Endothelial cell of umbilical vein (primary cell): Measurements from ENCODE around the gene CABCOCO1. TPM values are rescaled to one million over a fixed set of nuclear protein-coding genes. Genes with fewer than 3 reads are reported as not detected.
A peak's percentile ranks its signal among the peaks of the same experiment; 100 is the strongest.

Source experiments
- BruUV-seq: library from RNA; stranded (reverse); fragments of 400-500 nt; replicated peaks from 2 replicates; lab custom pipeline; 2021; lab: Mats Ljungman, UMichigan
- CTCF ChIA-PET: fragments of 300-600, 350-600 bp; sonication (Branson Sonifier 250); formaldehyde crosslinking; loops from one replicate; lab custom pipeline; 2021; ENCODE audit warnings: antibody characterized with exemption, inconsistent platforms; lab: Charles Lee
- POLR2A ChIA-PET: fragments of 300-600, 350-600 bp; sonication (Branson Sonifier 250); formaldehyde crosslinking; loops from one replicate; lab custom pipeline; 2021; ENCODE audit warnings: antibody characterized with exemption, inconsistent platforms; lab: Charles Lee
- DNase-seq: peaks from one replicate; pipeline ENCODE4 v3.0.0-alpha.2; 2011; ENCODE audit warnings: low read depth, low spot score
- FAIRE-seq: peaks from 2 replicates; lab custom pipeline; 2011; peaks lifted over from hg19 to GRCh38; lab: Jason Lieb, UNC
- H2AFZ ChIP-seq: 2 replicates; pipeline ENCODE4 v1.6.0; 2012; ENCODE audit warnings: low read depth, low read length, control low read depth, inconsistent platforms
- H3K27ac ChIP-seq: 2 replicates; pipeline ENCODE4 v1.5.1; 2011; ENCODE audit warnings: low read depth, mild to moderate bottlenecking, control low read depth, low read length, moderate library complexity; ENCODE audit not compliant: insufficient read depth
- H3K27me3 ChIP-seq, 2 experiments: 2 replicates each; pipeline versions ENCODE4 v1.6.0 to v1.6.1; 2011; ENCODE audit warnings: low read length in 2 of 2, mixed read lengths in 1 of 2; ENCODE audit not compliant: control insufficient read depth in 2 of 2, insufficient read depth in 2 of 2
- H3K36me3 ChIP-seq, 2 experiments: 2 replicates in 1 of 2; 3 replicates in 1 of 2; pipeline ENCODE4 v1.5.1; 2011; ENCODE audit warnings: low read length in 2 of 2, mild to moderate bottlenecking in 1 of 2, moderate library complexity in 1 of 2; ENCODE audit not compliant: control insufficient read depth in 2 of 2, insufficient read depth in 2 of 2; ENCODE audit errors: extremely low read depth in 1 of 2
- H3K4me1 ChIP-seq: 3 replicates; pipeline ENCODE4 v1.5.1; 2011; ENCODE audit warnings: mild to moderate bottlenecking, low read length; ENCODE audit not compliant: control insufficient read depth, insufficient read depth; ENCODE audit errors: extremely low read depth
- H3K4me2 ChIP-seq: 2 replicates; pipeline ENCODE4 v1.6.1; 2011; ENCODE audit warnings: low read length, control low read depth, mixed read lengths; ENCODE audit not compliant: insufficient read depth
- H3K4me3 ChIP-seq, 3 experiments: fragments of 200-600 bp in 1 of 3; sonication (generic), shearing (Covaris generic) in 1 of 3; replicated peaks in 1 of 3; 2 replicates each; pipeline ENCODE4 v1.5.1; 2011 to 2016; ENCODE audit warnings: control low read depth in 3 of 3, low read length in 3 of 3, mild to moderate bottlenecking in 2 of 3, inconsistent platforms in 1 of 3, low read depth in 1 of 3, moderate library complexity in 1 of 3; ENCODE audit not compliant: insufficient read depth in 1 of 3
- H3K79me2 ChIP-seq: 2 replicates; pipeline ENCODE4 v1.6.0; 2012; ENCODE audit warnings: low read length, inconsistent platforms; ENCODE audit not compliant: control insufficient read depth, insufficient read depth
- H3K9ac ChIP-seq: replicated peaks from 2 replicates; pipeline ENCODE3; 2011; ENCODE audit warnings: low read length, control low read depth; ENCODE audit not compliant: insufficient read depth; ENCODE audit errors: extremely low read depth
- H3K9me1 ChIP-seq: replicated peaks from 3 replicates; pipeline ENCODE4 v1.6.0; 2011; ENCODE audit warnings: mild to moderate bottlenecking, low read length; ENCODE audit not compliant: control insufficient read depth, insufficient read depth; ENCODE audit errors: extremely low read depth
- H3K9me3 ChIP-seq: replicated peaks from 2 replicates; pipeline ENCODE4 v1.5.1; 2012; ENCODE audit warnings: low read length, inconsistent platforms; ENCODE audit not compliant: control insufficient read depth, insufficient read depth
- H4K20me1 ChIP-seq: replicated peaks from 2 replicates; pipeline ENCODE3; 2011; ENCODE audit warnings: mild to moderate bottlenecking, low read length; ENCODE audit not compliant: control insufficient read depth, insufficient read depth; ENCODE audit errors: extremely low read depth
- EZH2 ChIP-seq: IDR thresholded peaks from 2 replicates; pipeline ENCODE4 v1.6.1; 2012; ENCODE audit warnings: borderline replicate concordance, low read depth, mild to moderate bottlenecking, moderate library complexity, low read length, inconsistent platforms; ENCODE audit not compliant: severe bottlenecking
- GATA2 ChIP-seq: IDR thresholded peaks from 2 replicates; pipeline ENCODE4 v1.7.0; 2011; ENCODE audit warnings: low read depth, mild to moderate bottlenecking, moderate library complexity, mixed read lengths, low read length; ENCODE audit not compliant: insufficient read length, insufficient read depth
- JUN ChIP-seq: IDR thresholded peaks from 2 replicates; pipeline ENCODE4 v1.6.1; 2011; ENCODE audit warnings: borderline replicate concordance, low read depth; ENCODE audit not compliant: insufficient read length, insufficient read depth
- POLR2A ChIP-seq: IDR thresholded peaks from 2 replicates; pipeline ENCODE4 v1.6.1; 2012; ENCODE audit warnings: low read depth, mild to moderate bottlenecking, control low read depth, low read length
- POLR2AphosphoS5 ChIP-seq: IDR thresholded peaks from 2 replicates; pipeline ENCODE4 v1.6.1; 2012; ENCODE audit warnings: low read depth, mild to moderate bottlenecking, control low read depth, low read length, moderate library complexity; ENCODE audit not compliant: insufficient read depth
- dilution Hi-C: fragments of 300-500 bp; cut with MboI; formaldehyde crosslinking; loops from one replicate; pipeline ENCODE4 v1.15.0; 2019; ENCODE audit warnings: low sequenced_read_pairs; ENCODE audit not compliant: extremely low pct_ligation_motif_present
- intact Hi-C: fragments of 100-400 bp; cut with micrococcal nuclease; formaldehyde crosslinking; loops from one replicate; pipeline ENCODE4 v1.10.0; 2022
- polyA plus RNA-seq, 4 experiments: library from polyadenylated mRNA; depleted of rRNA in 3 of 4; stranded (reverse) in 3 of 4; unstranded in 1 of 4; fragments of >200 nt; gene quantifications; 2 replicates each; pipeline versions ENCODE4 v1.2.1 to v1.2.3, GENCODE V29; 2011 to 2012; ENCODE audit warnings: missing spikeins in 1 of 4
- total RNA-seq: library from RNA; stranded (reverse); gene quantifications from 2 replicates; pipeline ENCODE4 v1.2.3, GENCODE V29; 2021
- TF ChIP-seq, protein P1 (sequence below), 2 donors: IDR thresholded peaks; 1 replicate in 1 of 2; 2 replicates in 1 of 2; pipeline ENCODE4 v1.5.1; 2011; ENCODE audit warnings: low read length in 2 of 2, mild to moderate bottlenecking in 2 of 2, moderate library complexity in 2 of 2, control low read depth in 1 of 2, inconsistent platforms in 1 of 2, low read depth in 1 of 2; ENCODE audit not compliant: insufficient read depth in 1 of 2; ENCODE audit errors: extremely low read depth in 1 of 2

The CABCOCO1 gene
- total and polyA plus RNA-seq, 2 donors (not counting 3 experiments of a cell fraction or from before 2014, with no cell fraction given): 0.06 to 1.3 TPM

DNA sequence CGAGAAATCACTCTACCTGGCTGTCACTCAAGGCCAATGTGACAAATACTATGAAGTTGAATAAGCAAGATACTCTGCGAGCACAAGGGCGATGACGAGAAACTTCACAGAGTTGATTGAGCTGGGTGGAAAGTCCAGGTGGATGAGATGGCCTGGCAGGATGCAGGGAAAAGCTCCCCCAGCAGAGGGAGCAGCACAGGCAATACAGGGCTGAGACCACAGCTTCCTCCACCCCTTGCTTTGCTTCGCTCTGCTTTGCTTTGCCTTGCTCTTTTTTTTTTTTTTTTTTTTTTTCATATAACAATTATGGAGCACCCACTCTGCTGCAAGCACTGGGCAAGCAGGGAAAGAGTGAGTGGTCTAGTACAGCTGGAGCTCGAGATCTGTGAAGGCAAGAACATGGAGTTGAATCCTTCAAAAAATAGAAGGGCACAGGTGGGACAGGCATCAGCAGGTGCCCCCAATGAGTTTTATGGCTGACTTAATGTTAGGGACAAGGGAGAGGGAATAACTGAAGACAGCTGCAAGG is 88.3 kb downstream of the CABCOCO1 start:
- no peaks in the 10 kb centered on the region for H3K27me3 ChIP-seq
- no peaks in the 10 kb centered on the region for H3K9me1 ChIP-seq
- H3K9ac ChIP-seq: no peak overlapping the region
- H3K27ac ChIP-seq: no peak overlapping the region
- POLR2A ChIA-PET: interaction anchor here (0.6 to 0.7 kb wide), 3 partner anchors 86 to 474 kb away, joined by 3 to 8 read pairs (median 7); no protein-coding TSS in a partner anchor
- H3K36me3 ChIP-seq: no peaks in the 10 kb centered on the region
- FAIRE-seq (peak; percentile 86), DNase-seq (peak; percentile 58)
- TF ChIP-seq, protein P1, sequence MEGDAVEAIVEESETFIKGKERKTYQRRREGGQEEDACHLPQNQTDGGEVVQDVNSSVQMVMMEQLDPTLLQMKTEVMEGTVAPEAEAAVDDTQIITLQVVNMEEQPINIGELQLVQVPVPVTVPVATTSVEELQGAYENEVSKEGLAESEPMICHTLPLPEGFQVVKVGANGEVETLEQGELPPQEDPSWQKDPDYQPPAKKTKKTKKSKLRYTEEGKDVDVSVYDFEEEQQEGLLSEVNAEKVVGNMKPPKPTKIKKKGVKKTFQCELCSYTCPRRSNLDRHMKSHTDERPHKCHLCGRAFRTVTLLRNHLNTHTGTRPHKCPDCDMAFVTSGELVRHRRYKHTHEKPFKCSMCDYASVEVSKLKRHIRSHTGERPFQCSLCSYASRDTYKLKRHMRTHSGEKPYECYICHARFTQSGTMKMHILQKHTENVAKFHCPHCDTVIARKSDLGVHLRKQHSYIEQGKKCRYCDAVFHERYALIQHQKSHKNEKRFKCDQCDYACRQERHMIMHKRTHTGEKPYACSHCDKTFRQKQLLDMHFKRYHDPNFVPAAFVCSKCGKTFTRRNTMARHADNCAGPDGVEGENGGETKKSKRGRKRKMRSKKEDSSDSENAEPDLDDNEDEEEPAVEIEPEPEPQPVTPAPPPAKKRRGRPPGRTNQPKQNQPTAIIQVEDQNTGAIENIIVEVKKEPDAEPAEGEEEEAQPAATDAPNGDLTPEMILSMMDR (IDR thresholded peaks at IDR 0.05; ENCODE audit: extremely low read depth in 1 of 2, insufficient read depth in 1 of 2, low read depth in 1 of 2, low read length in 2 of 2): peak; percentile 82 to 86
- TF ChIP-seq JUN: no peak
- H2AFZ ChIP-seq: no peak overlapping the region
- no peaks in the 10 kb centered on the region for H3K9me3 ChIP-seq
- peaks cover 18% of the 10 kb centered on the region for H3K4me1 ChIP-seq
- BruUV-seq: no TSS peak
- dilution Hi-C loops: no loop called here
- no peak overlapping the region for H3K4me3 ChIP-seq
- H3K79me2 ChIP-seq: no peaks in the 10 kb centered on the region
- no peaks in the 10 kb centered on the region for H4K20me1 ChIP-seq
- intact Hi-C loops: loop anchor here (1.0 to 5.0 kb wide), 7 partner anchors 41 to 494 kb away; no protein-coding TSS in a partner anchor
- no peak overlapping the region for H3K4me2 ChIP-seq
- CTCF ChIA-PET: interaction anchor here (0.6 to 4.7 kb wide), 47 partner anchors 9 to 930 kb away, joined by 3 to 165 read pairs (median 4); partner anchors contain the start of gene ARID5B

DNA sequence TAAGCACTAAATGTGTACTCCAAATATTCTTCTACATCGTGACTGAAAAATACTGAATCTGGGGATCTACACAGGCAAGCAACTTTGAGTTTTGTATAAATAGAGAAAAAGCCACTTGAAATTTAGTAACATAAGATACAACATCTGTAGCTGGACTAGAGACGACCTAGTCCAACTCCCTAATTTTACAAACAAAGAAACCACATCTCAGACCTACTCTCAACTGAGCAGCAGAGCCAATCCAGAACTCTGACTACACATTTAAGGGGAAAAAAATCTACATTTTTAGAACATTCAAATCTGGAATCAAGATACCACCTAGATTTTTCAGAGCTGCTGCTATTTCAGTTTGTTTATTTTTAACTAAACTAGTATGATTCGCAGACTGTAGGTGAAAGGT is 88.9 kb downstream of the CABCOCO1 start:
- Histone ChIP-seq H3K4me1 (peaks cover 18% of the 10 kb centered on the region), H3K9ac (no peak overlapping the region), H3K79me2 (no peaks in the 10 kb centered on the region), H3K27ac (peak overlapping the region; percentile 38), H3K36me3 (no peaks in the 10 kb centered on the region), H3K9me3 (no peaks in the 10 kb centered on the region), H2AFZ (no peak overlapping the region), H4K20me1 (no peaks in the 10 kb centered on the region), H3K4me3 (no peak overlapping the region), H3K4me2 (peak overlapping the region; percentile 49), H3K9me1 (no peaks in the 10 kb centered on the region), H3K27me3 (no peaks in the 10 kb centered on the region)
- no peak for TF ChIP-seq GATA2
- TF ChIP-seq POLR2A: no peak
- no peak for TF ChIP-seq EZH2
- TF ChIP-seq, protein P1 (IDR thresholded peaks at IDR 0.05; ENCODE audit: extremely low read depth in 1 of 2, insufficient read depth in 1 of 2, low read depth in 1 of 2, low read length in 2 of 2): no peak
- TF ChIP-seq POLR2AphosphoS5: no peak
- FAIRE-seq: no peak
- CTCF ChIA-PET: interaction anchor here (0.6 to 4.7 kb wide), 35 partner anchors 10 to 931 kb away, joined by 3 to 165 read pairs (median 5); partner anchors contain the start of gene ARID5B
- intact Hi-C loops (loop anchor here (1.0 to 5.0 kb wide), 7 partner anchors 41 to 494 kb away; no protein-coding TSS in a partner anchor), dilution Hi-C loops (no loop called here)
- BruUV-seq: TSS peak; percentile 59
- POLR2A ChIA-PET: no interaction called here
- DNase-seq: peak; percentile 4
